Measurements from ENCODE around the gene DPEP1.
"Not testable (repeated sequence)": the region's sequence is repeated elsewhere in the genome, so short reads cannot be mapped to it uniquely, and the experiment has no call there.

DNA sequence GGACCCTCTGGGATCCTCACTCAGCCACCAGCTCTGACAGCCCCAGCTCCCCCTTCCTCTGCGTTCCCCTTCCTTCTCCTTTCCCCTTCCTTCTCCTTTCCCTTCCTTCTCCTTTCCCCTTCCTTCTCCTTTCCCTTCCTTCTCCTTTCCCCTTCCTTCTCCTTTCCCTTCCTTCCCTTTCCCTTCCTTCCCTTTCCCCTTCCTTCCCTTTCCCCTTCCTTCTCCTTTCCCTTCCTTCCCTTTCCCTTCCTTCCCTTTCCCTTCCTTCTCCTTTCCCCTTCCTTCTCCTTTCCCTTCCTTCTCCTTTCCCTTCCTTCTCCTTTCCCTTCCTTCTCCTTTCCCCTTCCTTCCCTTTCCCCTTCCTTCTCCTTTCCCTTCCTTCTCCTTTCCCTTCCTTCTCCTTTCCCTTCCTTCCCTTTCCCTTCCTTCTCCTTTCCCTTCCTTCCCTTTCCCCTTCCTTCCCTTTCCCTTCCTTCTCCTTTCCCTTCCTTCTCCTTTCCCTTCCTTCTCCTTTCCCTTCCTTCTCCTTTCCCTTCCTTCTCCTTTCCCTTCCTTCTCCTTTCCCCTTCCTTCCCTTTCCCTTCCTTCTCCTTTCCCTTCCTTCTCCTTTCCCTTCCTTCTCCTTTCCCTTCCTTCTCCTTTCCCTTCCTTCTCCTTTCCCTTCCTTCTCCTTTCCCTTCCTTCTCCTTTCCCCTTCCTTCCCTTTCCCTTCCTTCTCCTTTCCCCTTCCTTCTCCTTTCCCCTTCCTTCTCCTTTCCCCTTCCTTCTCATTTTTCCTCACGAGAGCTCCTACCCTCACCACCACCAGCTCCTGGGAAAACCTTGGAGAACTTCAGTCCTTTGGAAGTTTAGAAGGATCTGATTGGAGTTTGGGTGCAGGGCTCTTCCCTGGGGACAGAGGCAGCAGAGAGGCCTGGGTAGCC, 21.3 kb downstream of the DPEP1 start:
- TF ChIP-seq, protein P1, sequence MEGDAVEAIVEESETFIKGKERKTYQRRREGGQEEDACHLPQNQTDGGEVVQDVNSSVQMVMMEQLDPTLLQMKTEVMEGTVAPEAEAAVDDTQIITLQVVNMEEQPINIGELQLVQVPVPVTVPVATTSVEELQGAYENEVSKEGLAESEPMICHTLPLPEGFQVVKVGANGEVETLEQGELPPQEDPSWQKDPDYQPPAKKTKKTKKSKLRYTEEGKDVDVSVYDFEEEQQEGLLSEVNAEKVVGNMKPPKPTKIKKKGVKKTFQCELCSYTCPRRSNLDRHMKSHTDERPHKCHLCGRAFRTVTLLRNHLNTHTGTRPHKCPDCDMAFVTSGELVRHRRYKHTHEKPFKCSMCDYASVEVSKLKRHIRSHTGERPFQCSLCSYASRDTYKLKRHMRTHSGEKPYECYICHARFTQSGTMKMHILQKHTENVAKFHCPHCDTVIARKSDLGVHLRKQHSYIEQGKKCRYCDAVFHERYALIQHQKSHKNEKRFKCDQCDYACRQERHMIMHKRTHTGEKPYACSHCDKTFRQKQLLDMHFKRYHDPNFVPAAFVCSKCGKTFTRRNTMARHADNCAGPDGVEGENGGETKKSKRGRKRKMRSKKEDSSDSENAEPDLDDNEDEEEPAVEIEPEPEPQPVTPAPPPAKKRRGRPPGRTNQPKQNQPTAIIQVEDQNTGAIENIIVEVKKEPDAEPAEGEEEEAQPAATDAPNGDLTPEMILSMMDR (conservative IDR thresholded peaks at IDR 0.05; ENCODE audit: low read depth, low read length), result not testable (repeated sequence)
- not testable (repeated sequence) for TF ChIP-seq EZH2 (IDR thresholded peaks at IDR 0.05; ENCODE audit: borderline replicate concordance, low read depth, low read length, poor library complexity, severe bottlenecking)
